GM20000 (cell line): Measurements from ENCODE around the gene DNAAF1.

Source experiments
- DNase-seq: peaks from one replicate; pipeline ENCODE4 v3.0.0; 2012; ENCODE audit warnings: low spot score
- CTCF ChIP-seq: IDR thresholded peaks from 2 replicates; pipeline ENCODE4 v1.5.1; 2012; ENCODE audit warnings: mild to moderate bottlenecking, control low read depth; ENCODE audit errors: extremely low read depth, missing control alignments

Gene DNAAF1

GRCh38 chr16:84144859-84145639 lies at the start of gene DNAAF1, which contains the start of gene HSDL1:
Gene DNAAF1 (plus strand): TSS chr16:84145308. CDS start chr16:84145441, 133 bp downstream.
Gene HSDL1 (minus strand): TSS chr16:84145177. CDS start chr16:84131321, 13,856 bp downstream.
- DNase-seq, result peak; percentile 98
- no peak for TF ChIP-seq CTCF

GRCh38 chr16:84095466-84095865 lies 49.6 kb upstream of the DNAAF1 start:
- TF ChIP-seq CTCF, result no peak
- no peak for DNase-seq

GRCh38 chr16:84096447-84097005 lies 48.6 kb upstream of the DNAAF1 start:
- DNase-seq, result no peak

GRCh38 chr16:84098939-84099338 lies 46.2 kb upstream of the DNAAF1 start:
- TF ChIP-seq CTCF, result no peak
- DNase-seq, result no peak

More at GRCh38 chr16:84096447-84097005, 48.6 kb upstream of the DNAAF1 start:
- no peak for TF ChIP-seq CTCF

GRCh38 chr16:84103678-84104077 lies 41.4 kb upstream of the DNAAF1 start:
- DNase-seq, result no peak
- TF ChIP-seq CTCF, result no peak

GRCh38 chr16:84104231-84104630 lies 40.9 kb upstream of the DNAAF1 start:
- no peak for TF ChIP-seq CTCF
- DNase-seq, result no peak

GRCh38 chr16:84105301-84105815 lies 39.8 kb upstream of the DNAAF1 start:
- TF ChIP-seq CTCF, result no peak
- no peak for DNase-seq
